Vagina (tissue), 2 donors: ENCODE results near the gene RASA2.

Experiments
- POLR2AphosphoS5 ChIP-seq, 2 donors: sonication (generic); formaldehyde crosslinking; IDR thresholded peaks; one replicate each; pipeline ENCODE4 v1.9.0; 2017; ENCODE audit warnings: antibody characterized with exemption in 2 of 2, mild to moderate bottlenecking in 2 of 2, low read depth in 1 of 2; ENCODE audit not compliant: insufficient read depth in 1 of 2
- TF ChIP-seq, protein P1 (sequence below), 3 experiments: fragments of 450-650 bp in 2 of 3; fragments of 200-600 bp in 1 of 3; sonication (generic) in 1 of 3; IDR thresholded peaks; one replicate each; pipeline ENCODE4 v1.5.1; 2017 to 2019; ENCODE audit warnings: antibody characterized with exemption in 3 of 3, mild to moderate bottlenecking in 2 of 3, moderate library complexity in 2 of 3

DNA sequence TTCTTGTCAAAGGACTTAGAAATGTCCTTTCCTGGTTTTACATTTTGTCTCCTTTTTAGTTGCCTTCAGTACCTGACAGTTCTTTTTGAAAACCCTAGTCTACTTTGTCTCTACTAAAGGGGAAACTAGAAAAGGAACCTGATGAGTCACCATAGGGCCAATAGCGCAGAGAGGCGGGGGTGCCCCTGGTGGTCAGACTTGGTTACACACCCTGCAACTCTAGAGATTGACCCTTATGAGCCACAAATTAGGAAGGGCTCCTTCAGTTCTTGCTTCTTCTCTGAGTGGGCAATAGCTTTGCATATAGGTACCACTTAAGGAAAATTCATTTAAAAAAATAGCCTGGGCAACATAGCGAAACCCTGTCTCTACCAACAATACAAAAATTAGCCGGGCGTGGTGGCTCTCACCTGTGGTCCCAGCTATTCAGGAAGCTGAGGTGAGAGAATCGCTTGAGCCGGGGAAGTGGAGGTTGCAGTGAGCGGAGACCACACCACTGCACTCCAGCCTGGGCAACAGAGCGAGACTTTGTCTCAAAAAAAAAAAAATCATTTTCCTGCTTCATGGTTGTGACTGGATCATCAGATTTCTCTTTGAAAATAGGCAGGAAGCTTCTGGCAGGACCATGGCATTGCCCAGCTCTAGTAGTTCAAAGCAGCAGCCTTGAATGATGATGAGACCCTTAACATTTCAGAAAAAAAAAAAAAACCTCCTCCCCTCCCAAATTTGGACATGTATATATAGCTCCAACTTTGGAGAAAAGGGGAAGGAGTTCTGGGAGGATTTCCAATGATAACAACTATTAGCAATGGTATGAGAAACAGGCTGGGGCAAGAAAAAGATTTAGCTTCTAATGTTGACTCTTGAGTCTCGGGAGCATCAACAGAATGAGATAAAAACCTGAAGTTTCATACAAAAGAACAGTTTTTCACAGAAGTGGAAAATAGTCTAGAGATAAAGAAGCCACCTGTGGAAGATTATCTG is 45.2 kb upstream of the RASA2 start:
- TF ChIP-seq, protein P1, sequence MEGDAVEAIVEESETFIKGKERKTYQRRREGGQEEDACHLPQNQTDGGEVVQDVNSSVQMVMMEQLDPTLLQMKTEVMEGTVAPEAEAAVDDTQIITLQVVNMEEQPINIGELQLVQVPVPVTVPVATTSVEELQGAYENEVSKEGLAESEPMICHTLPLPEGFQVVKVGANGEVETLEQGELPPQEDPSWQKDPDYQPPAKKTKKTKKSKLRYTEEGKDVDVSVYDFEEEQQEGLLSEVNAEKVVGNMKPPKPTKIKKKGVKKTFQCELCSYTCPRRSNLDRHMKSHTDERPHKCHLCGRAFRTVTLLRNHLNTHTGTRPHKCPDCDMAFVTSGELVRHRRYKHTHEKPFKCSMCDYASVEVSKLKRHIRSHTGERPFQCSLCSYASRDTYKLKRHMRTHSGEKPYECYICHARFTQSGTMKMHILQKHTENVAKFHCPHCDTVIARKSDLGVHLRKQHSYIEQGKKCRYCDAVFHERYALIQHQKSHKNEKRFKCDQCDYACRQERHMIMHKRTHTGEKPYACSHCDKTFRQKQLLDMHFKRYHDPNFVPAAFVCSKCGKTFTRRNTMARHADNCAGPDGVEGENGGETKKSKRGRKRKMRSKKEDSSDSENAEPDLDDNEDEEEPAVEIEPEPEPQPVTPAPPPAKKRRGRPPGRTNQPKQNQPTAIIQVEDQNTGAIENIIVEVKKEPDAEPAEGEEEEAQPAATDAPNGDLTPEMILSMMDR (IDR thresholded peaks at IDR 0.05), result peak in 2 of 3 experiments; percentile 4 to 34
- no peak for TF ChIP-seq POLR2AphosphoS5 (IDR thresholded peaks at IDR 0.05; ENCODE audit: insufficient read depth in 1 of 2, low read depth in 1 of 2)
